ENCODE data around the gene PACSIN2.

Gene PACSIN2

GRCh38 chr22:42834177-42834949 is 180.6 kb downstream of the PACSIN2 start:
- Histone ChIP-seq H3K79me2 (ENCODE audit: insufficient read depth, low read length) (0 out of 2 replicates have a peak, but pooled peaks cover 3% of the 10 kb centered on the region), H3K4me3 (ENCODE audit: low read depth in 1 of 2, low read length in 2 of 2) (no peak overlapping the region), H3K9me3 (ENCODE audit: insufficient read depth, low read length, severe bottlenecking) (no peaks in the 10 kb centered on the region), H4K20me1 (ENCODE audit: insufficient read depth, low read length) (no peaks in the 10 kb centered on the region), H3K27me3 (ENCODE audit: insufficient read depth, low read length, poor library complexity) (no peaks in the 10 kb centered on the region), H3K36me3 (ENCODE audit: insufficient read depth, low read length) (peaks cover 84% of the 10 kb centered on the region), H3K27ac (ENCODE audit: low read length) (no peak overlapping the region), H3K4me1 (ENCODE audit: insufficient read depth, low read length) (no peaks in the 10 kb centered on the region), H2AFZ (ENCODE audit: low read depth, low read length) (no peak overlapping the region), H3K9ac (ENCODE audit: low read depth, low read length) (no peak overlapping the region), H3K4me2 (ENCODE audit: insufficient read depth, low read length) (no peak overlapping the region)
- TF ChIP-seq CTCF (IDR thresholded peaks at IDR 0.05; ENCODE audit: borderline replicate concordance, extremely low read depth, low read length, poor library complexity, severe bottlenecking): no peak
- TF ChIP-seq EZH2 (IDR thresholded peaks at IDR 0.05; ENCODE audit: borderline replicate concordance, low read depth, low read length, severe bottlenecking): no peak
- ATAC-seq (ENCODE audit: insufficient read depth, low read depth): no peak
- no peak for DNase-seq

DNA sequence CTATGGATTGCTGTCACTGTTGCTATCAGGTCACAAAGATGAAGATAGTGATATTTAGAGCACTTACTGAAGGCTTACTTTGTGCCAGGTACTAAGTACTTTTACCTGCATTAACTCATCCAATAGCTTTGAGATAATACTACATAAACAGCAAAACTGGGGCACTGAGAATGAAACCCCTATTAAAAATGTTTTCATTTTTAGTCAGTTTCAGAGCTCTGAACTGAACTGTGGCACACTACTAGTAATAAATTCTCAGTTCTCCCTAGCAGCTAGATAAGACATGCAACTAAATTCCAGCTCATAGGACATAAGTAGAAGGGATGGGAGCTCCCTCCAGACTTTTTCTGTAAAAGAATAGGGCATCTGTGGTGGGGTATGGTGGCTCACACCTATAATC is 181.8 kb downstream of the PACSIN2 start:
- Histone ChIP-seq H3K4me2 (ENCODE audit: insufficient read depth, low read length) (no peak overlapping the region), H3K36me3 (ENCODE audit: insufficient read depth, low read length) (peaks cover 88% of the 10 kb centered on the region), H3K9ac (ENCODE audit: low read depth, low read length) (no peak overlapping the region), H3K79me2 (ENCODE audit: insufficient read depth, low read length) (0 out of 2 replicates have a peak, but pooled peaks cover 3% of the 10 kb centered on the region), H3K4me3 (ENCODE audit: low read depth in 1 of 2, low read length in 2 of 2) (no peak overlapping the region), H3K27me3 (ENCODE audit: insufficient read depth, low read length, poor library complexity) (no peaks in the 10 kb centered on the region), H3K27ac (ENCODE audit: low read length) (no peak overlapping the region), H3K4me1 (ENCODE audit: insufficient read depth, low read length) (no peaks in the 10 kb centered on the region), H4K20me1 (ENCODE audit: insufficient read depth, low read length) (no peaks in the 10 kb centered on the region), H2AFZ (ENCODE audit: low read depth, low read length) (no peak overlapping the region), H3K9me3 (ENCODE audit: insufficient read depth, low read length, severe bottlenecking) (no peaks in the 10 kb centered on the region)
- no peak for DNase-seq
- no peak for ATAC-seq (ENCODE audit: insufficient read depth, low read depth)
- TF ChIP-seq CTCF (IDR thresholded peaks at IDR 0.05; ENCODE audit: borderline replicate concordance, extremely low read depth, low read length, poor library complexity, severe bottlenecking): no peak
- TF ChIP-seq EZH2 (IDR thresholded peaks at IDR 0.05; ENCODE audit: borderline replicate concordance, low read depth, low read length, severe bottlenecking): no peak

GRCh38 chr22:42831712-42832111 is 183.2 kb downstream of the PACSIN2 start:
- no peak overlapping the region for H2AFZ ChIP-seq (ENCODE audit: low read depth, low read length)
- no peak overlapping the region for H3K4me2 ChIP-seq (ENCODE audit: insufficient read depth, low read length)
- ATAC-seq (ENCODE audit: insufficient read depth, low read depth) (no peak), DNase-seq (no peak)
- H3K9me3 ChIP-seq (ENCODE audit: insufficient read depth, low read length, severe bottlenecking): no peaks in the 10 kb centered on the region
- H3K79me2 ChIP-seq (ENCODE audit: insufficient read depth, low read length): 0 out of 2 replicates have a peak, but pooled peaks cover under 1% of the 10 kb centered on the region
- no peaks in the 10 kb centered on the region for H3K27me3 ChIP-seq (ENCODE audit: insufficient read depth, low read length, poor library complexity)
- H3K4me3 ChIP-seq (ENCODE audit: low read depth in 1 of 2, low read length in 2 of 2): no peak overlapping the region
- peaks cover 90% of the 10 kb centered on the region for H3K36me3 ChIP-seq (ENCODE audit: insufficient read depth, low read length)
- no peaks in the 10 kb centered on the region for H3K4me1 ChIP-seq (ENCODE audit: insufficient read depth, low read length)
- no peaks in the 10 kb centered on the region for H4K20me1 ChIP-seq (ENCODE audit: insufficient read depth, low read length)
- no peak for TF ChIP-seq EZH2 (IDR thresholded peaks at IDR 0.05; ENCODE audit: borderline replicate concordance, low read depth, low read length, severe bottlenecking)
- TF ChIP-seq CTCF (IDR thresholded peaks at IDR 0.05; ENCODE audit: borderline replicate concordance, extremely low read depth, low read length, poor library complexity, severe bottlenecking): no peak
- no peak overlapping the region for H3K9ac ChIP-seq (ENCODE audit: low read depth, low read length)
- H3K27ac ChIP-seq (ENCODE audit: low read length): no peak overlapping the region
